PC-9 (cell line): Measurements from ENCODE around the gene KRT33B. TPM values are rescaled to one million over a fixed set of nuclear protein-coding genes. Genes with fewer than 3 reads are reported as not detected.

ENCODE experiments used
- BruUV-seq: library from RNA; stranded (reverse); fragments of 400-500 nt; replicated peaks from 2 replicates; lab custom pipeline; 2021; lab: Mats Ljungman, UMichigan
- CTCF ChIA-PET: fragments of 300-600 bp; sonication (Branson Sonifier 250); formaldehyde crosslinking; loops from one replicate; lab custom pipeline; 2022; ENCODE audit warnings: antibody characterized with exemption; lab: Charles Lee
- POLR2A ChIA-PET: fragments of 300-600 bp; sonication (Branson Sonifier 250); formaldehyde crosslinking; loops from one replicate; lab custom pipeline; 2022; ENCODE audit warnings: antibody characterized with exemption; ENCODE audit not compliant: unreplicated experiment; lab: Charles Lee
- DNase-seq, 2 experiments: peaks; one replicate each; pipeline versions ENCODE4 v3.0.0 to v3.0.0-alpha.2; 2015 to 2022; ENCODE audit warnings: mixed read lengths in 1 of 2
- H2AFZ ChIP-seq: fragments of 200-600 bp; sonication (generic); 2 replicates; pipeline ENCODE4 v1.8.1; 2017; ENCODE audit warnings: antibody characterized with exemption
- H3F3A ChIP-seq: fragments of 200-600 bp; sonication (generic); 2 replicates; pipeline ENCODE4 v1.8.1; 2017; ENCODE audit warnings: antibody characterized with exemption, mild to moderate bottlenecking, low read depth; ENCODE audit not compliant: insufficient read depth
- H3K27ac ChIP-seq: fragments of 200-600 bp; sonication (generic); 2 replicates; pipeline ENCODE4 v1.6.1; 2016; ENCODE audit warnings: mixed run types
- H3K27me3 ChIP-seq: fragments of 200-600 bp; sonication (generic); 2 replicates; pipeline ENCODE4 v1.6.1; 2016; ENCODE audit warnings: low read depth, mixed run types; ENCODE audit not compliant: insufficient read depth
- H3K36me3 ChIP-seq: fragments of 200-600 bp; sonication (generic); 2 replicates; pipeline ENCODE4 v1.6.1; 2016; ENCODE audit warnings: low read depth, mixed run types
- H3K4me1 ChIP-seq: fragments of 200-600 bp; sonication (generic); replicated peaks from 2 replicates; pipeline ENCODE4 v1.6.1; 2016; ENCODE audit warnings: mixed run types; ENCODE audit not compliant: insufficient read depth
- H3K4me2 ChIP-seq: fragments of 200-600 bp; sonication (generic); 2 replicates; pipeline ENCODE4 v1.6.1; 2017; ENCODE audit warnings: mixed run types
- H3K4me3 ChIP-seq: fragments of 200-600 bp; sonication (generic); 2 replicates; pipeline ENCODE4 v1.6.1; 2016; ENCODE audit warnings: mixed run types
- H3K79me2 ChIP-seq: fragments of 200-600 bp; sonication (generic); 2 replicates; pipeline ENCODE4 v1.6.1; 2017; ENCODE audit warnings: low read depth, mixed run types
- H3K9me2 ChIP-seq: fragments of 200-600 bp; sonication (generic); 2 replicates; pipeline ENCODE4 v1.8.1; 2017; ENCODE audit warnings: mild to moderate bottlenecking; ENCODE audit not compliant: insufficient read depth
- H3K9me3 ChIP-seq: fragments of 200-600 bp; sonication (generic); 2 replicates; pipeline ENCODE4 v1.8.1; 2016; ENCODE audit warnings: low read depth; ENCODE audit not compliant: insufficient read depth
- H4K20me1 ChIP-seq: fragments of 200-600 bp; sonication (generic); 2 replicates; pipeline ENCODE4 v1.8.1; 2017; ENCODE audit not compliant: insufficient read depth
- EZH2 ChIP-seq: fragments of 200-600 bp; sonication (generic); IDR thresholded peaks from 2 replicates; pipeline ENCODE4 v1.8.0; 2017; ENCODE audit warnings: antibody characterized with exemption, low read depth
- intact Hi-C: fragments of 100-400 bp; cut with micrococcal nuclease; formaldehyde crosslinking; loops from one replicate; pipeline ENCODE4 v1.10.0; 2022; ENCODE audit not compliant: unreplicated experiment
- total RNA-seq: library from RNA; stranded (reverse); gene quantifications from 2 replicates; pipeline ENCODE4 v1.2.3, GENCODE V29; 2021
- TF ChIP-seq, protein P1 (sequence below): fragments of 200-600 bp; sonication (generic); conservative IDR thresholded peaks from 2 replicates; pipeline ENCODE4 v1.6.1; 2017; ENCODE audit warnings: mixed run types, antibody characterized with exemption, mild to moderate bottlenecking, moderate library complexity

The KRT33B gene
- total RNA-seq, 1 experiment from 2014 or later = not detected

DNA sequence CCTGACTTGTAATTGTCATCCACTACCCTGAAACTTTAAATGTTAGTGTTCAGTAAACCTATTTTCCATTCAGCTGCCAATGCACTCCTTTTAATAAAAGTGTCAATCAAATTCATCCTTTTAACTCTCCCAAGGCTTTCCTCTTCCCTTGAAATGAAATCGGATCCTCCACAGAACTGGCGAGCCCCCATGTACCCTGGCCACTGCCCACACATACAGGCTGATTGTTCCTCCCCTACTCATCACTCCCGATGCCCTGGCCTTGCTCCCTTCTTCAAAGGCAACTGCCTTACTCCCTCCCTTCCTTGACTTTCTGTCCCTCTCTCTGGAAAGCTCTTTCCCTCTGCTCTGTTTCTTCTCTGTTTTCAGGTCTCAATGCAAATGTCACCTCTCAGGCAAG, 26.6 kb downstream of the KRT33B start:
- H3K9me2 ChIP-seq = no peaks in the 10 kb centered on the region
- CTCF ChIA-PET = no interaction called here
- H3K27me3 ChIP-seq = no peaks in the 10 kb centered on the region
- BruUV-seq = no TSS peak
- H3F3A ChIP-seq = peaks cover 13% of the 10 kb centered on the region; the same call in 1 of the 2 replicates
- H3K36me3 ChIP-seq = no peaks in the 10 kb centered on the region
- intact Hi-C loops = no loop called here
- H3K4me1 ChIP-seq = peaks cover 40% of the 10 kb centered on the region
- no peaks in the 10 kb centered on the region for H3K79me2 ChIP-seq
- H4K20me1 ChIP-seq = no peaks in the 10 kb centered on the region
- H2AFZ ChIP-seq = no peak overlapping the region
- POLR2A ChIA-PET = no interaction called here
- no peak overlapping the region for H3K27ac ChIP-seq
- 0 out of 2 replicates have a peak, but pooled peaks cover 7% of the 10 kb centered on the region for H3K9me3 ChIP-seq
- H3K4me3 ChIP-seq = no peak overlapping the region
- H3K4me2 ChIP-seq = no peak overlapping the region
- TF ChIP-seq, protein P1, sequence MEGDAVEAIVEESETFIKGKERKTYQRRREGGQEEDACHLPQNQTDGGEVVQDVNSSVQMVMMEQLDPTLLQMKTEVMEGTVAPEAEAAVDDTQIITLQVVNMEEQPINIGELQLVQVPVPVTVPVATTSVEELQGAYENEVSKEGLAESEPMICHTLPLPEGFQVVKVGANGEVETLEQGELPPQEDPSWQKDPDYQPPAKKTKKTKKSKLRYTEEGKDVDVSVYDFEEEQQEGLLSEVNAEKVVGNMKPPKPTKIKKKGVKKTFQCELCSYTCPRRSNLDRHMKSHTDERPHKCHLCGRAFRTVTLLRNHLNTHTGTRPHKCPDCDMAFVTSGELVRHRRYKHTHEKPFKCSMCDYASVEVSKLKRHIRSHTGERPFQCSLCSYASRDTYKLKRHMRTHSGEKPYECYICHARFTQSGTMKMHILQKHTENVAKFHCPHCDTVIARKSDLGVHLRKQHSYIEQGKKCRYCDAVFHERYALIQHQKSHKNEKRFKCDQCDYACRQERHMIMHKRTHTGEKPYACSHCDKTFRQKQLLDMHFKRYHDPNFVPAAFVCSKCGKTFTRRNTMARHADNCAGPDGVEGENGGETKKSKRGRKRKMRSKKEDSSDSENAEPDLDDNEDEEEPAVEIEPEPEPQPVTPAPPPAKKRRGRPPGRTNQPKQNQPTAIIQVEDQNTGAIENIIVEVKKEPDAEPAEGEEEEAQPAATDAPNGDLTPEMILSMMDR = no peak
- TF ChIP-seq EZH2 = no peak
- no peak for DNase-seq

DNA sequence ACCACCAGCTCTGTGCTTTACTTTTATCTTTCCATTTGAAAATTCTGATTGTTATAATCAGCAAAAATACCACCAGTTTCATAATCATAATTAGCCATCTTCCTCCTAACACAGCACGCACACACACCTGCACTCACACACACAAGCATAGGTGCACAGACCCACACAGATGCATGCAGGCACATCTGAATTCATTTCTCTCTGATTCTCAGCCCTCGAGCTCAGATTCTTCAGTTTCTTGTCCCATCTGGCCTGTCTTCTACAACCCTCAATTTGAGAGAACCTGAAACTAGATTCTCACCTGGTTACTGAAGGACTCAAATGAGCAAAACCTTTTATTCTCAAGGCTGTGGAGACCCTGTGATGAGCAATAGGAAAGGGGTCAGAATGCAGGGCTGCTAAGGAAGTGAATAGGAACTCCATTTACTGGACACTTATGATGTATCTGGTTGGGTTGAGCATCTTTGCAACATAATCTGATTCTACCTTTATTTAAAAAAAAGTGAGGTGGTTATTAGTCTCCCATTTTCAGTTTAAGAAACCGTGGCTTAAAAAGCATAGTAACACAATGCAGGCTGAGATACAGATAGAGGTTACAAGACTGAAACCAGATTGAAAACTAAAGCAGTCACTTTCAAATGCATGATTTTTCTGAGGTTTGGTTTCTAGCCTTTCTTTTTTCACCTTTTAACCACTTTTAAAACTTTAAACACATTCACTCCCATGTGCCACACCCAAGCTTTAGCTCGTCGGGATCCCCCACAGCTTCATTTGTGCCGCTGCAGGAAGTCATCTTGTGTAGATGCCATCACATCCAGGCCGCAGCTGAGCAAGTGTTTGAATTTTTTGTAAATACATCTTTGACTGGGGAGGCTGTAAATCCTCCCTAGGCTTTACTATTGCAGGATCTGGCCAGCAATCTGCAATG, 28.4 kb downstream of the KRT33B start:
- no peaks in the 10 kb centered on the region for H3K36me3 ChIP-seq
- no peak overlapping the region for H3K4me3 ChIP-seq
- 0 out of 2 replicates have a peak overlapping the region, but pooled peaks have one; percentile 2 for H2AFZ ChIP-seq
- ChIA-PET CTCF (no interaction called here), POLR2A (interaction anchor here (0.6 kb wide), 1 partner anchor 9 kb away, joined by 4 read pairs; no protein-coding TSS in a partner anchor)
- intact Hi-C loops = no loop called here
- no peaks in the 10 kb centered on the region for H4K20me1 ChIP-seq
- H3K9me3 ChIP-seq = 0 out of 2 replicates have a peak, but pooled peaks cover 7% of the 10 kb centered on the region
- peak overlapping the region; percentile 40 for H3K27ac ChIP-seq
- TF ChIP-seq, protein P1 = no peak
- TF ChIP-seq EZH2 = no peak
- H3F3A ChIP-seq = peaks cover 10% of the 10 kb centered on the region; the same call in 1 of the 2 replicates
- H3K27me3 ChIP-seq = no peaks in the 10 kb centered on the region
- no peaks in the 10 kb centered on the region for H3K79me2 ChIP-seq
- H3K4me1 ChIP-seq = peaks cover 43% of the 10 kb centered on the region
- BruUV-seq = no TSS peak
- no peak for DNase-seq
- H3K4me2 ChIP-seq = peak overlapping the region; percentile 27; the same call in 1 of the 2 replicates
- H3K9me2 ChIP-seq = no peaks in the 10 kb centered on the region

DNA sequence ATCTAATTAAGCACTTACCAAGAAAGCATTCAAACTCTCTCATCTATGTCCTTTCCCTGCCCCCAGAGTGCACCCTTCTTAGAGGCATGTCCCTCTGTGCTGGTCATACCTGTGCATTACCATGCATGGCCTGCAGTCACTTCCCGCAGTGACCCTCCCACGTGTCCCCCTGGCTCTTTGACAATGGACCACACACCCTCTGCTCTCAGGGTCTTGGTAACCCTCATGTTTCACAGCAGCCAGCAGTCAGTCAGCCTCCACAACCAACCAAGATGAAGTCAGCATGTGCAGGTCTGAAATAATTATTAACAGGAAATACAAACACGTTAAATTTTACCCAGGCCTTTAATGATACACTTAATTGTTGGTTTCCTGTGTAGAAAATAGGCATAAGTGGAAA, 29.1 kb downstream of the KRT33B start:
- Histone ChIP-seq H3K79me2 (no peaks in the 10 kb centered on the region), H3K36me3 (no peaks in the 10 kb centered on the region), H3K27me3 (no peaks in the 10 kb centered on the region), H3K4me3 (no peak overlapping the region), H3K27ac (0 out of 2 replicates have a peak overlapping the region, but pooled peaks have one; percentile 40), H3F3A (peaks cover 10% of the 10 kb centered on the region; the same call in 1 of the 2 replicates), H4K20me1 (no peaks in the 10 kb centered on the region), H3K4me1 (peaks cover 43% of the 10 kb centered on the region), H3K9me3 (0 out of 2 replicates have a peak, but pooled peaks cover 7% of the 10 kb centered on the region), H3K4me2 (peak overlapping the region; percentile 62), H2AFZ (0 out of 2 replicates have a peak overlapping the region, but pooled peaks have one; percentile 2), H3K9me2 (no peaks in the 10 kb centered on the region)
- ChIA-PET POLR2A (no interaction called here), CTCF (no interaction called here)
- no peak for TF ChIP-seq EZH2
- TF ChIP-seq, protein P1 = no peak
- BruUV-seq = no TSS peak
- DNase-seq = no peak
- intact Hi-C loops = no loop called here
